Ascending aorta (tissue), 2 donors: ENCODE measurements around the gene DMKN. TPM values are rescaled to one million over a fixed set of nuclear protein-coding genes. Genes with fewer than 3 reads are reported as not detected.

ENCODE experiments used
- DNase-seq, 2 donors: peaks; one replicate each; pipeline ENCODE4 v3.0.0-alpha.2; 2019; ENCODE audit warnings: low spot score in 2 of 2
- H3K27ac ChIP-seq, 2 donors: fragments of 200-600 bp; sonication (generic); one replicate each; pipeline ENCODE4 v1.5.1; 2016 to 2017; ENCODE audit warnings: mild to moderate bottlenecking in 1 of 2
- H3K27me3 ChIP-seq: fragments of 200-600 bp; sonication (generic); one replicate; pipeline ENCODE4 v1.5.1; 2017
- H3K36me3 ChIP-seq, 2 donors: fragments of 200-600 bp; sonication (generic); one replicate each; pipeline ENCODE4 v1.5.1; 2016
- H3K4me1 ChIP-seq, 2 donors: fragments of 200-600 bp; sonication (generic); one replicate each; pipeline ENCODE4 v1.5.1; 2016 to 2017; ENCODE audit warnings: mild to moderate bottlenecking in 1 of 2
- H3K4me3 ChIP-seq, 2 donors: fragments of 200-600 bp; sonication (generic); one replicate each; pipeline ENCODE4 v1.5.1; 2016 to 2017; ENCODE audit warnings: mild to moderate bottlenecking in 1 of 2
- H3K9me3 ChIP-seq, 2 donors: fragments of 200-600 bp; sonication (generic); one replicate each; pipeline ENCODE4 v1.5.1; 2016
- intact Hi-C: fragments of 100-400 bp; cut with DNase I; formaldehyde crosslinking; loops from one replicate; pipeline ENCODE4 v1.15.1; 2023
- total RNA-seq: library from RNA; depleted of rRNA; stranded (reverse); fragments of >200 nt; gene quantifications from one replicate; pipeline ENCODE4 v1.1.0, GENCODE V29; 2016
- TF ChIP-seq, protein P1 (sequence below), 3 experiments: fragments of 200-600 bp in 2 of 3; fragments of 450-650 bp in 1 of 3; sonication (generic) in 2 of 3; IDR thresholded peaks; one replicate each; pipeline ENCODE4 v1.5.1; 2016 to 2019; ENCODE audit warnings: antibody characterized with exemption in 3 of 3, mild to moderate bottlenecking in 1 of 3, moderate library complexity in 1 of 3

DMKN gene
- total RNA-seq, 1 donor from 2014 or later = 1.7 TPM

GRCh38 chr19:35491836-35492360 lies 21.6 kb downstream of the DMKN start:
- TF ChIP-seq, protein P1, sequence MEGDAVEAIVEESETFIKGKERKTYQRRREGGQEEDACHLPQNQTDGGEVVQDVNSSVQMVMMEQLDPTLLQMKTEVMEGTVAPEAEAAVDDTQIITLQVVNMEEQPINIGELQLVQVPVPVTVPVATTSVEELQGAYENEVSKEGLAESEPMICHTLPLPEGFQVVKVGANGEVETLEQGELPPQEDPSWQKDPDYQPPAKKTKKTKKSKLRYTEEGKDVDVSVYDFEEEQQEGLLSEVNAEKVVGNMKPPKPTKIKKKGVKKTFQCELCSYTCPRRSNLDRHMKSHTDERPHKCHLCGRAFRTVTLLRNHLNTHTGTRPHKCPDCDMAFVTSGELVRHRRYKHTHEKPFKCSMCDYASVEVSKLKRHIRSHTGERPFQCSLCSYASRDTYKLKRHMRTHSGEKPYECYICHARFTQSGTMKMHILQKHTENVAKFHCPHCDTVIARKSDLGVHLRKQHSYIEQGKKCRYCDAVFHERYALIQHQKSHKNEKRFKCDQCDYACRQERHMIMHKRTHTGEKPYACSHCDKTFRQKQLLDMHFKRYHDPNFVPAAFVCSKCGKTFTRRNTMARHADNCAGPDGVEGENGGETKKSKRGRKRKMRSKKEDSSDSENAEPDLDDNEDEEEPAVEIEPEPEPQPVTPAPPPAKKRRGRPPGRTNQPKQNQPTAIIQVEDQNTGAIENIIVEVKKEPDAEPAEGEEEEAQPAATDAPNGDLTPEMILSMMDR (IDR thresholded peaks at IDR 0.05) = no peak
- Histone ChIP-seq H3K27me3 (no peaks in the 10 kb centered on the region), H3K27ac (no peak overlapping the region), H3K9me3 (no peaks in the 10 kb centered on the region), H3K36me3 (no peaks in the 10 kb centered on the region), H3K4me1 (no peaks in the 10 kb centered on the region), H3K4me3 (no peak overlapping the region)
- intact Hi-C loops = no loop called here
- DNase-seq = no peak

GRCh38 chr19:35490364-35490763 lies 23.1 kb downstream of the DMKN start, which contains the start of gene KRTDAP:
Gene KRTDAP, minus strand, starts transcription at chr19:35490464. Its CDS starts 22 bp downstream, at chr19:35490442.
- Histone ChIP-seq H3K9me3 (no peaks in the 10 kb centered on the region), H3K27me3 (no peaks in the 10 kb centered on the region), H3K4me3 (no peak within 1 kb of the TSS), H3K27ac (no peak within 1 kb of the TSS), H3K4me1 (no peaks in the 10 kb centered on the region), H3K36me3 (no peaks in the 10 kb centered on the region)
- intact Hi-C loops = no loop called here
- TF ChIP-seq, protein P1 (IDR thresholded peaks at IDR 0.05) = no peak
- DNase-seq = no peak

DNA sequence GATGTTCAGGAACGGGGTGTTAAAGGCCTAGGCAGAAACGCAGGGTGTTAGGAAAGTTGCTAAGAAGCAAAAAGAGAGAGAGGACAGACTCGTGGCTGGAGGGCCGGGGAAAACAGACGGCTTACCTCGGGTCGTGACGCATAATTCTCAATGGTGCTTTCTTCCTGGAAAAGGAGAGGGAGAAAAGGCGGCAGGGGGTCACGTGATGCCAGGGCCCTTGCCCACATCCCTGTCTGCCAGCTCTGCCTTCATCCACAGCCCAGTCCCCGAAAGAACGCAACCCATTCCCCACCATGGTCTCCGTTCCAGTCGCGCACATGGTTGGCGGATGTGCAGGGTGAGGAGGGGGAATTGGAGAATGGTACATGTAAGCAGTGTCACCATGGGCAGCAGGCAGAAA lies 24.8 kb downstream of the DMKN start:
- Histone ChIP-seq H3K27me3 (no peaks in the 10 kb centered on the region), H3K27ac (no peak overlapping the region), H3K36me3 (no peaks in the 10 kb centered on the region), H3K4me3 (no peak overlapping the region), H3K9me3 (no peaks in the 10 kb centered on the region), H3K4me1 (no peaks in the 10 kb centered on the region)
- TF ChIP-seq, protein P1 (IDR thresholded peaks at IDR 0.05) = no peak
- intact Hi-C loops = no loop called here
- no peak for DNase-seq

GRCh38 chr19:35487656-35488182 lies 25.7 kb downstream of the DMKN start:
- TF ChIP-seq, protein P1 (IDR thresholded peaks at IDR 0.05) = no peak
- no peaks in the 10 kb centered on the region for H3K27me3 ChIP-seq
- no peak overlapping the region for H3K4me3 ChIP-seq
- no peaks in the 10 kb centered on the region for H3K4me1 ChIP-seq
- no peaks in the 10 kb centered on the region for H3K36me3 ChIP-seq
- intact Hi-C loops = no loop called here
- no peaks in the 10 kb centered on the region for H3K9me3 ChIP-seq
- no peak for DNase-seq
- H3K27ac ChIP-seq = no peak overlapping the region

- Histone ChIP-seq H3K4me3 (no peak overlapping the region), H3K9me3 (no peaks in the 10 kb centered on the region), H3K36me3 (no peaks in the 10 kb centered on the region), H3K4me1 (no peaks in the 10 kb centered on the region), H3K27ac (no peak overlapping the region), H3K27me3 (no peaks in the 10 kb centered on the region)
- intact Hi-C loops = no loop called here
- TF ChIP-seq, protein P1 (IDR thresholded peaks at IDR 0.05) = no peak
- DNase-seq = no peak
These were observed 27.2 kb downstream of the DMKN start for GRCh38 chr19:35486268-35486708.
